Right kidney (tissue), 1 donor: ENCODE data around the gene MRC2.
"Not testable (repeated sequence)": the region's sequence is repeated elsewhere in the genome, so short reads cannot be mapped to it uniquely, and the experiment has no call there.

ENCODE experiments used
- DNase-seq: peaks from one replicate; pipeline ENCODE4 v3.0.0-alpha.2; 2016

The MRC2 gene

GRCh38 chr17:62676952-62677596 lies 49.6 kb downstream of the MRC2 start:
- DNase-seq, result no peak

DNA sequence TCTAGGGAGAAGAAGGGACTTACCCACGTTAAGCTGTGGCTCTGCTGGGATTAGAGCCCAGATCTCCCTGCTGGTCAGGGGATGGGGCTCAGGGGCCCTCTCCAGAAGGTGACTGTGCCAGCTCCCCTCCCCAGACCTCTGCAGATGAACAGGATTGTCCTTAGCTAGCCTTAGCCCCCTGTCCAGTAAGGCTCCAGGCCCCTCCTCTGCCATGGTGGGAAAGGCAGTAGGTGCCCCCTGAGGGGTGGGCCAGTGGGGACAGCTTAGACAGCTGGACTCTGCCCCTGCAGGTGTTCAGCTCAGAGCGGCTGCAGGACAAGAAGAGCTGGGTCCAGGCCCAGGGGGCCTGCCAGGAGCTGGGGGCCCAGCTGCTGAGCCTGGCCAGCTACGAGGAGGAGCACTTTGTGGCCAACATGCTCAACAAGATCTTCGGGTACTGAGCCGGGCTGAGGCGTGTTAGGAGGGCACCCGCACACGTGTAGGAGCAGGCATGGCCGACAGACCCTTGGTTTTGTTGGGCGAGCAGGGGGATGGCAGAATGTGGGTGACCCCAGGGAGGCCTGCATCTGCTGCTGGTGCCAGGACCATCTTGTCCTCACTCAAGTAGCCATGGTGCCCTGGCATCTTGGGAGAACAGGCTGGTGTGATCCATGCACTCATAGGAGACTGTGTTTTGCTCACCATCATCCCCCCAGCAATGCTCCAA lies 50.9 kb downstream of the MRC2 start:
- no peak for DNase-seq

- DNase-seq, result no peak
Observed at GRCh38 chr17:62679866-62680377, 52.5 kb downstream of the MRC2 start.

DNA sequence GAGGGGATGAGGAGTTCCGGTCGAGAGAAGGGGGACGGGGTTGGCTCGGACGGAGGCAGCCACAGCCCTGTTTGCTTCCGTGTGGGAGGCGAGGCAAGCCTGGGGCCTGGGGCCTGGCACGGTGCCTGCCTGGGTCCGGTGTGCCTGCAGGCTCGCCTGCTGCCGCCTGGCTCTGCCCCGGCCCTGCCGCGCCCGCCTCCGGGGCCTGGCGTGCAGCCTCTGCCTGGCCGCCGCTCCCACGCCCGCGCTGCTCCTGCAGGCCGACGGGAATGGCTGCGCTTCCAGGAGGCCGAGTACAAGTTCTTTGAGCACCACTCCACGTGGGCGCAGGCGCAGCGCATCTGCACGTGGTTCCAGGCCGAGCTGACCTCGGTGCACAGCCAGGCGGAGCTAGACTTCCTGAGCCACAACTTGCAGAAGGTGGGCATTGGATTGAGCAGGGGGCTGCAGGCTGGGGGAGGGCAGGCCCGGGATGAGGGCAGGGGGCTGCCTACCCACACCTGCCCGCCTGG lies 53.1 kb downstream of the MRC2 start:
- no peak for DNase-seq

DNA sequence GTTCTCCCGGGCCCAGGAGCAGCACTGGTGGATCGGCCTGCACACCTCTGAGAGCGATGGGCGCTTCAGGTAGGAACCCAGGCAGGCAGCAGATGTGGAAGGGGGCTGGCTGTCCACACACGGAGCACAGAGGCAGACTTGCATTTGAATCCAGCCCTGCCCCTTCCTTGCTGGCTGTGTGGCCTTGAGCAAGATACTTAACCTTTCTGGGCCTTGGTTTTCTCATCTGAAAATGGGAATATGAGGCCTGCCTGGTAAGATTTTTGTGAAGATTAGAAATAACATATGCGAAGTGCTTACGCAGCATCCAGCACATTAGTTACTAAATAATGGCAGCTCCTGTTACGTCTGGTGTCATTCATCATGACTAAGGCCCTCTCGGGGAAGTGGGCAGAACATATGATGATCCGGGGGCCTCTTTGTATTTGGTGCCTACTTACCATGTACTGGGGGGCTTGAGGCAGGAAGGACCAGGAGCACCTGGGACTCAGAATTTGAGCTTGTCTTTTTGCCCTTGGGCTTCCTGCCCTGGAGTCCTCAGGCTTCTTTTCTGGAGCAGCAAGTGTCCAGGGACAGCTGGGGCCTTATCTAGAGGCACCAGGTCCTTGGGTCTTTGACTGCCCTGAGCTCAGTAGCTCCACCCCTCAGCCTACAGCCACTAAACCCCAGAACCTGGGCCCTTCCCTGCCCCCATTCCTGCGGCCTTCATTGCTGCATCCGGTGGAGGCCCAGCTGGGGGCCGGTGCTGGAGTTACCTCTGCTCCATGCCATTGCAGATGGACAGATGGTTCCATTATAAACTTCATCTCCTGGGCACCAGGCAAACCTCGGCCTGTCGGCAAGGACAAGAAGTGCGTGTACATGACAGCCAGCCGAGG lies 53.8 kb downstream of the MRC2 start:
- no peak for DNase-seq

- DNase-seq, result no peak
Observed at GRCh38 chr17:62681939-62682381, 54.5 kb downstream of the MRC2 start.

DNA sequence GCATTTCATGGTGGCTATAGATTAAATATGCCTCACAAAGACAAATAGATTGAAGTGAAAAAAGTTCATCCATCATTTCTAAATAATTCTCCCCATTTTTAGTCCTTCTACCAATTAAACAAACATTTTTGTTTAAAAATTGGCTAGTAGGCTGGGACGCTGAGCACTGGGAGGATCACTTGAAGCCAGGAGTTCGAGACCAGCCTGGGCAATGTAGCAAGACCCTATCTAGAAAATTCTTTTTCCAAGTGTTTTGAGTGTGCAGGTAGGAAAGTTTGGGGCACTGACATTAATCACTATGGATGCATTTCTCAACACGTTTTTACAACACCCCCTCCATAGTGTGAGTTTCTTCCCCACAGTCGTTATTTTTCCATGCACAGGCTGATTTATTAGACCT lies 56.7 kb downstream of the MRC2 start:
- DNase-seq, result no peak

DNA sequence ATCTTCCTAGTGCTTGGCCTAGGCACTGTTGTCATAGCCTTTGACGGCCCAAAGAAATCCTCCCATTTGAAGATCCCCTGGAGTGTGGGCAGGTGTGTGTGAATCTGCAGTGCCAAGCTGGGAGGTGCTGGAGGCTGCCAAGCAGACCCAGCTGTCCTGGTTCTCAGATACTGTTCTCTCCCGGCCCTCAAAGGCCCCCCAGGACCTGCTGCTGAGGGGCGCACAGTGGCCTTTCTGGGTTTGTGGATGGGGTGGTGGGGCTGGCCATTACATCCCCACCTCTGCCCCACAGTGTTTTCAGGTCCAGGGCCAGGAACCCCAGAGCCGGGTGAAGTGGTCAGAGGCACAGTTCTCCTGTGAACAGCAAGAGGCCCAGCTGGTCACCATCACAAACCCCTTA lies 60.5 kb downstream of the MRC2 start:
- no peak for DNase-seq

- DNase-seq, result no peak
Observed at GRCh38 chr17:62688398-62689160, 61.1 kb downstream of the MRC2 start.

- no peak for DNase-seq
Observed at GRCh38 chr17:62689441-62690167, 62.1 kb downstream of the MRC2 start.

DNA sequence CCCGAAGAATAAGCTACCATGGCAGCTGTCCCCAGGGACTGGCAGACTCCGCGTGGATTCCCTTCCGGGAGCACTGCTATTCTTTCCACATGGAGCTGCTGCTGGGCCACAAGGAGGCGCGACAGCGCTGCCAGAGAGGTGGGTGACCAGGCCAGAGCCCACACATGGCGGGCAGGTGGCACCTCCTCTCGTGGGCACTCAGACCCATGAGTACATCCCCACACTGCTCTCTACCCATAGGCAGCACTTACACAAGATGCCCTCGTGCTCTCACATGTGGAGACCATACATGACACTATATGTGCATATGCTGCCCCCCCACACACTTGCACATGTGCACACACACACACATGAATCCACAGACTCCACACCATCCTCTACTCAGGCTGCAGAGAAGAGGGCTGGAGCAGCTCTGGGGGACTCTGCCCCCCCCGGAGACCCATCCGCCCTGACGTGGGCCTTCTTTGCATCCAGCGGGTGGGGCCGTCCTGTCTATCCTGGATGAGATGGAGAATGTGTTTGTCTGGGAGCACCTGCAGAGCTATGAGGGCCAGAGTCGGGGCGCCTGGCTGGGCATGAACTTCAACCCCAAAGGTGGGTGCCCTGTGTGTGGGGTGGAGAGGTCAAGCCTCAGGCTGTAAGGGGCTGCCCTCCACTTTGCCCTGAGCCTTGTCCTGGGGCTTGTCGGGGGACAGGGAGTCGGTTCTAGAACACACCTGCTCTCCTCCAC lies 62.9 kb downstream of the MRC2 start:
- no peak for DNase-seq

- not testable (repeated sequence) for DNase-seq
Observed at GRCh38 chr17:62691589-62691915, 64.1 kb downstream of the MRC2 start.

- DNase-seq, result no peak
Observed at GRCh38 chr17:62692159-62692651, 64.7 kb downstream of the MRC2 start.

GRCh38 chr17:62692721-62693431 lies 65.4 kb downstream of the MRC2 start:
- DNase-seq, result no peak

GRCh38 chr17:62693616-62694409 lies 66.3 kb downstream of the MRC2 start:
- no peak for DNase-seq

DNA sequence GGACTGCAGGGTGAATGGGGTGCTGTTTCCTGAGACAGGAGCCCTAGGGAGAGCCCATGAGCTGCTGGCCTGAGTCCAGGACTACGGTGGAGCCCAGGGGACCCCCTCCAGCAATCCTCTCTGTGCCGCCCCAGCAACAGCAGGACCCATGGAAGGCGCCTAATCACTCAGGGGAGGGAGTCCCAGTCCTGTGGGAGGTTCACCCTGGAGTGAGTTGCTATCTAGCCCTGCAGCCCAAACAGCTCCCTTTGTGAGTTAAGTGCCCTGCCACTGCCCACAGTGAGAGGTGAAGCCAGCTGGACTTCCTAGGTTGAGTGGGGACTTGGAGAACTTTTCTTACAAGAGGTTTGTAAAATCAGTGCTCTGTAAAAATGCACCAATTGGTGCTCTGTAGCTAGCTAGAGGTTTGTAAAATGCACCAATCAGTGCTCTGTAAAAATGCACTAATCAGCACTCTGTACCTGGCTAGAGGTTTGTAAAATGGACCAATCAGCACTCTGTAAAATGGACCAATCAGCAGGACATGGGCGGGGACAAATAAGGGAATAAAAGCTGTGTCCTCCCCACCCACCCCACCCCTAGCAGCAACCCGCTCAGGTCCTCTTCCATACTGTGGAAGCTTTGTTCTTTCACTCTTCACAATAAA lies 67.7 kb downstream of the MRC2 start:
- not testable (repeated sequence) for DNase-seq

- no peak for DNase-seq
Observed at GRCh38 chr17:62696256-62696655, 68.8 kb downstream of the MRC2 start.

GRCh38 chr17:62696726-62697490 lies 69.4 kb downstream of the MRC2 start:
- no peak for DNase-seq
